GM12878 (cell line): ENCODE data around the gene IQGAP2. TPM values are rescaled to one million over a fixed set of nuclear protein-coding genes. Genes with fewer than 3 reads are reported as not detected.
A peak's percentile ranks its signal among the peaks of the same experiment; 100 is the strongest.

ENCODE experiments used
- ATF2 ChIP-seq: IDR thresholded peaks from 2 replicates; pipeline ENCODE4 v1.6.1; 2012; ENCODE audit warnings: low read length, inconsistent platforms
- ATF7 ChIP-seq: fragments of 450-650 bp; IDR thresholded peaks from 2 replicates; pipeline ENCODE4 v1.6.1; 2016; ENCODE audit warnings: low read depth, mild to moderate bottlenecking
- BCL11A ChIP-seq: IDR thresholded peaks from 2 replicates; pipeline ENCODE4 v1.6.1; 2011; ENCODE audit warnings: low read depth, low read length
- BRCA1 ChIP-seq: IDR thresholded peaks from 2 replicates; pipeline ENCODE4 v1.6.1; 2011; ENCODE audit warnings: low read depth, low read length, improper control_type of control experiment
- E4F1 ChIP-seq: fragments of 450-650 bp; IDR thresholded peaks from 2 replicates; pipeline ENCODE4 v1.6.1; 2018; ENCODE audit warnings: borderline replicate concordance, mild to moderate bottlenecking; ENCODE audit not compliant: partially characterized antibody
- IKZF1 ChIP-seq: fragments of 450-650 bp; conservative IDR thresholded peaks from 2 replicates; pipeline ENCODE4 v1.6.1; 2017; ENCODE audit warnings: antibody characterized with exemption, mild to moderate bottlenecking
- IRF3 ChIP-seq: fragments of 450-650 bp; IDR thresholded peaks from 2 replicates; pipeline ENCODE4 v1.6.1; 2014; ENCODE audit warnings: mild to moderate bottlenecking
- JUND ChIP-seq: IDR thresholded peaks from 2 replicates; pipeline ENCODE4 v1.6.1; 2012; ENCODE audit warnings: low read depth, mild to moderate bottlenecking, low read length, improper control_type of control experiment, moderate library complexity
- KAT2A ChIP-seq: conservative IDR thresholded peaks from 2 replicates; pipeline ENCODE4 v1.6.1; 2011; ENCODE audit warnings: low read depth, low read length; ENCODE audit not compliant: control insufficient read depth
- MEF2B ChIP-seq: fragments of 450-650 bp; IDR thresholded peaks from 2 replicates; pipeline ENCODE4 v1.6.1; 2018; ENCODE audit warnings: mild to moderate bottlenecking, moderate library complexity; ENCODE audit not compliant: partially characterized antibody, poor library complexity, severe bottlenecking
- NFXL1 ChIP-seq: fragments of 450-650 bp; IDR thresholded peaks from 2 replicates; pipeline ENCODE4 v1.6.1; 2017; ENCODE audit warnings: antibody characterized with exemption, mild to moderate bottlenecking, borderline replicate concordance
- PBX3 ChIP-seq: IDR thresholded peaks from 2 replicates; pipeline ENCODE4 v1.6.1; 2011; ENCODE audit warnings: mild to moderate bottlenecking, low read depth, low read length, moderate library complexity; ENCODE audit not compliant: insufficient replicate concordance
- PRDM15 ChIP-seq: fragments of 450-650 bp; formaldehyde crosslinking; IDR thresholded peaks from 2 replicates; pipeline ENCODE4 v1.4.0; 2020; ENCODE audit warnings: mild to moderate bottlenecking, moderate library complexity
- RB1 ChIP-seq: fragments of 450-650 bp; formaldehyde crosslinking; IDR thresholded peaks from 2 replicates; pipeline ENCODE4 v1.6.1; 2017; ENCODE audit warnings: mild to moderate bottlenecking, borderline replicate concordance
- SMAD1 ChIP-seq: fragments of 450-650 bp; IDR thresholded peaks from 2 replicates; pipeline ENCODE4 v1.6.1; 2018; ENCODE audit warnings: mild to moderate bottlenecking, low read depth; ENCODE audit not compliant: partially characterized antibody
- SMARCA5 ChIP-seq: fragments of 450-650 bp; IDR thresholded peaks from 2 replicates; pipeline ENCODE4 v1.6.1; 2017; ENCODE audit warnings: mild to moderate bottlenecking
- SMC3 ChIP-seq: IDR thresholded peaks from 2 replicates; pipeline ENCODE4 v1.6.1; 2011; ENCODE audit warnings: low read length, improper control_type of control experiment, borderline replicate concordance
- SRF ChIP-seq, 2 experiments: IDR thresholded peaks; 2 replicates each; pipeline ENCODE4 v1.6.1; 2011; ENCODE audit warnings: low read depth in 2 of 2, low read length in 2 of 2, mild to moderate bottlenecking in 1 of 2, moderate library complexity in 1 of 2
- ZNF274 ChIP-seq: IDR thresholded peaks from one replicate; pipeline ENCODE4 v1.8.0; 2011; ENCODE audit not compliant: insufficient read length, insufficient read depth
- ZNF622 ChIP-seq: fragments of 450-650 bp; IDR thresholded peaks from 2 replicates; pipeline ENCODE4 v1.6.1; 2017; ENCODE audit warnings: mild to moderate bottlenecking, inconsistent platforms
- polyA plus RNA-seq, 11 experiments: library from polyadenylated mRNA; depleted of rRNA in 4 of 11; unstranded in 6 of 11; stranded (reverse) in 5 of 11; fragments of >200 nt; fragmentation: Nextera tagmentation in 4 of 11; fragmentation: Illumina TruSeq in 1 of 11; extraction: Ambion mirVana in 4 of 11; extraction: Trizol in 1 of 11; gene quantifications; 1 replicate in 1 of 11; 2 replicates in 10 of 11; pipeline versions ENCODE4 v1.2.1 to v1.2.3, GENCODE V29; 2011 to 2016; ENCODE audit warnings: inconsistent platforms in 2 of 11, missing spikeins in 2 of 11, low read depth in 1 of 11
- total RNA-seq, 4 experiments: library from RNA; depleted of rRNA in 3 of 4; stranded (reverse); fragments of >200 nt in 3 of 4; fragmentation: Illumina TruSeq in 1 of 4; extraction: Trizol in 1 of 4; gene quantifications; 2 replicates each; pipeline versions ENCODE4 v1.2.1 to v1.2.3, GENCODE V29; 2013 to 2021

Gene IQGAP2
- total and polyA plus RNA-seq, 10 of the 15 experiments (the other 5 are each of a cell fraction or from before 2014, with no cell fraction given): 14.5 to 41.4 (median 21.8) TPM

GRCh38 chr5:76582230-76583162 is 179.4 kb downstream of the IQGAP2 start (continued):
- TF ChIP-seq MEF2B: peak; percentile 45
- TF ChIP-seq ATF2: peak; percentile 58
- no peak for TF ChIP-seq KAT2A
- no peak for TF ChIP-seq PBX3
- TF ChIP-seq BCL11A: peak; percentile 96
- no peak for TF ChIP-seq NFXL1
- no peak for TF ChIP-seq PRDM15 (CRISPR knock-in tag)
- TF ChIP-seq SMC3: no peak
- TF ChIP-seq BRCA1: no peak
- TF ChIP-seq JUND: no peak
- no peak for TF ChIP-seq RB1
- no peak for TF ChIP-seq E4F1
- no peak for TF ChIP-seq ZNF622
- no peak for TF ChIP-seq IRF3
- no peak for TF ChIP-seq ZNF274
- no peak for TF ChIP-seq SMARCA5
- TF ChIP-seq SRF (IDR thresholded peaks at IDR 0.05; ENCODE audit: low read depth in 2 of 2, low read length in 2 of 2): 0 out of 4 replicates have a peak, but pooled peaks of 1 of the 2 experiments have one; percentile 32
- TF ChIP-seq SMAD1: no peak
- peak; percentile 96 for TF ChIP-seq IKZF1
- TF ChIP-seq ATF7: peak; percentile 77
